ENCODE measurements around the gene ITPR2.

ITPR2 gene

GRCh38 chr12:26573225-26573909, 259.6 kb downstream of the ITPR2 start:
- no peak for DNase-seq (ENCODE audit: low spot score)

GRCh38 chr12:26572137-26572536, 260.9 kb downstream of the ITPR2 start:
- no peak for DNase-seq (ENCODE audit: low spot score)

- DNase-seq (ENCODE audit: low spot score): no peak
These were observed 261.4 kb downstream of the ITPR2 start for GRCh38 chr12:26571560-26571959.

GRCh38 chr12:26567126-26567525, 265.9 kb downstream of the ITPR2 start:
- DNase-seq (ENCODE audit: low spot score): no peak

- no peak for DNase-seq (ENCODE audit: low spot score)
These were observed 266.3 kb downstream of the ITPR2 start for GRCh38 chr12:26566675-26567074.

- DNase-seq (ENCODE audit: low spot score): no peak
These were observed 266.8 kb downstream of the ITPR2 start for GRCh38 chr12:26566186-26566585.

- no peak for DNase-seq (ENCODE audit: low spot score)
These were observed 268.6 kb downstream of the ITPR2 start for GRCh38 chr12:26564391-26564790.

- DNase-seq (ENCODE audit: low spot score): no peak
These were observed 269.4 kb downstream of the ITPR2 start for GRCh38 chr12:26563552-26563951.

- no peak for DNase-seq (ENCODE audit: low spot score)
These were observed 275.7 kb downstream of the ITPR2 start for GRCh38 chr12:26557326-26557725.

GRCh38 chr12:26556916-26557315, 276.1 kb downstream of the ITPR2 start:
- DNase-seq (ENCODE audit: low spot score): no peak

- no peak for DNase-seq (ENCODE audit: low spot score)
These were observed 277.9 kb downstream of the ITPR2 start for GRCh38 chr12:26555139-26555538.

GRCh38 chr12:26554332-26554731, 278.7 kb downstream of the ITPR2 start:
- no peak for DNase-seq (ENCODE audit: low spot score)

- no peak for DNase-seq (ENCODE audit: low spot score)
These were observed 281.6 kb downstream of the ITPR2 start for GRCh38 chr12:26551385-26551784.

- peak; percentile 79 for DNase-seq (ENCODE audit: low spot score)
These were observed 284.8 kb downstream of the ITPR2 start for GRCh38 chr12:26548227-26548626.

GRCh38 chr12:26546535-26547314, 286.3 kb downstream of the ITPR2 start:
- no peak for DNase-seq (ENCODE audit: low spot score)

GRCh38 chr12:26539131-26539530, 293.9 kb downstream of the ITPR2 start:
- no peak for DNase-seq (ENCODE audit: low spot score)

GRCh38 chr12:26537651-26538050, 295.3 kb downstream of the ITPR2 start:
- no peak for DNase-seq (ENCODE audit: low spot score)

- DNase-seq (ENCODE audit: low spot score): no peak
These were observed 295.9 kb downstream of the ITPR2 start for GRCh38 chr12:26537126-26537525.

GRCh38 chr12:26535826-26536225, 297.2 kb downstream of the ITPR2 start:
- DNase-seq (ENCODE audit: low spot score): no peak

GRCh38 chr12:26534071-26534470, 298.9 kb downstream of the ITPR2 start:
- no peak for DNase-seq (ENCODE audit: low spot score)

GRCh38 chr12:26533211-26533610, 299.8 kb downstream of the ITPR2 start:
- no peak for DNase-seq (ENCODE audit: low spot score)

- no peak for DNase-seq (ENCODE audit: low spot score)
These were observed 302.5 kb downstream of the ITPR2 start for GRCh38 chr12:26530461-26530860.

- DNase-seq (ENCODE audit: low spot score): no peak
These were observed 304.1 kb downstream of the ITPR2 start for GRCh38 chr12:26528943-26529342.

Data from SK-N-DZ (cell line).